HepG2 (cell line): ENCODE results near the gene TXNDC9. TPM values are rescaled to one million over a fixed set of nuclear protein-coding genes. Genes with fewer than 3 reads are reported as not detected.

ENCODE experiments used
- CBFB ChIP-seq: sonication (generic); formaldehyde crosslinking; IDR thresholded peaks from 2 replicates; pipeline ENCODE4 v1.4.0; 2020; ENCODE audit warnings: missing genetic modification reagents
- DPF2 ChIP-seq: sonication (generic); formaldehyde crosslinking; IDR thresholded peaks from 2 replicates; pipeline ENCODE4 v1.4.0; 2020; ENCODE audit warnings: mild to moderate bottlenecking, low read depth, missing genetic modification reagents, borderline replicate concordance
- ETV5 ChIP-seq: IDR thresholded peaks from 2 replicates; pipeline ENCODE4 v1.6.1; 2018; ENCODE audit warnings: missing biosample characterization, missing genetic modification reagents, inconsistent platforms, borderline replicate concordance
- FOXA3 ChIP-seq: IDR thresholded peaks from 2 replicates; pipeline ENCODE4 v1.6.1; 2016; ENCODE audit warnings: missing genetic modification reagents, missing compliant biosample characterization
- HNF4A ChIP-seq: sonication (generic); formaldehyde crosslinking; IDR thresholded peaks from 2 replicates; pipeline ENCODE4 v1.4.0; 2020; ENCODE audit warnings: missing genetic modification reagents
- NCOA2 ChIP-seq: sonication (generic); formaldehyde crosslinking; IDR thresholded peaks from 2 replicates; pipeline ENCODE4 v1.8.0; 2022; ENCODE audit warnings: inconsistent platforms
- NONO ChIP-seq, 2 experiments: fragments of 450-650 bp in 1 of 2; sonication (generic) in 1 of 2; formaldehyde crosslinking in 1 of 2; IDR thresholded peaks in 1 of 2; conservative IDR thresholded peaks in 1 of 2; 2 replicates each; pipeline versions ENCODE4 v1.6.1 to v1.8.0; 2017 to 2022; ENCODE audit warnings: mild to moderate bottlenecking in 1 of 2, missing genetic modification reagents in 1 of 2, moderate library complexity in 1 of 2
- NPAS2 ChIP-seq: sonication (generic); formaldehyde crosslinking; IDR thresholded peaks from 2 replicates; pipeline ENCODE4 v1.8.0; 2022; ENCODE audit warnings: mild to moderate bottlenecking, missing genetic modification reagents, borderline replicate concordance
- ONECUT2 ChIP-seq: sonication (generic); formaldehyde crosslinking; IDR thresholded peaks from 2 replicates; pipeline ENCODE4 v1.4.0; 2020; ENCODE audit warnings: missing genetic modification reagents
- POLR2AphosphoS2 ChIP-seq: IDR thresholded peaks from 2 replicates; pipeline ENCODE4 v1.6.1; 2011; ENCODE audit warnings: low read depth, low read length, improper control_type of control experiment
- RFXAP ChIP-seq: sonication (generic); formaldehyde crosslinking; IDR thresholded peaks from 2 replicates; pipeline ENCODE4 v1.4.0; 2020; ENCODE audit warnings: missing genetic modification reagents, borderline replicate concordance
- SAP130 ChIP-seq: IDR thresholded peaks from 2 replicates; pipeline ENCODE4 v1.6.1; 2016; ENCODE audit warnings: low read depth
- SNAI1 ChIP-seq: sonication (generic); formaldehyde crosslinking; IDR thresholded peaks from 2 replicates; pipeline ENCODE4 v1.5.0; 2020; ENCODE audit warnings: mild to moderate bottlenecking, missing genetic modification reagents, borderline replicate concordance
- XRCC5 ChIP-seq: fragments of 200-400 bp; formaldehyde crosslinking; optimal IDR thresholded peaks from 2 replicates; pipeline ENCODE3; 2017; ENCODE audit warnings: mild to moderate bottlenecking, low read length
- ZEB1 ChIP-seq: IDR thresholded peaks from 2 replicates; pipeline ENCODE4 v1.6.1; 2012; ENCODE audit warnings: mild to moderate bottlenecking, low read depth, inconsistent platforms; ENCODE audit not compliant: insufficient replicate concordance
- ZFP1 ChIP-seq: IDR thresholded peaks from 2 replicates; pipeline ENCODE4 v1.6.1; 2016
- ZFX ChIP-seq: sonication (generic); formaldehyde crosslinking; IDR thresholded peaks from 2 replicates; pipeline ENCODE4 v1.4.0; 2020; ENCODE audit warnings: mild to moderate bottlenecking, low read depth, missing genetic modification reagents, moderate library complexity
- ZMYM4 ChIP-seq: sonication (generic); formaldehyde crosslinking; IDR thresholded peaks from 2 replicates; pipeline ENCODE4 v1.8.1; 2023; ENCODE audit warnings: mild to moderate bottlenecking, missing genetic modification reagents
- ZNF652 ChIP-seq: IDR thresholded peaks from 2 replicates; pipeline ENCODE4 v1.6.1; 2016; ENCODE audit warnings: low read depth, borderline replicate concordance
- ZNF749 ChIP-seq: sonication (generic); formaldehyde crosslinking; IDR thresholded peaks from 2 replicates; pipeline ENCODE4 v1.8.0; 2022; ENCODE audit warnings: mild to moderate bottlenecking, missing genetic modification reagents, moderate library complexity, borderline replicate concordance
- polyA plus RNA-seq, 8 experiments: library from polyadenylated mRNA; depleted of rRNA in 3 of 8; stranded (reverse) in 7 of 8; unstranded in 1 of 8; fragments of >200 nt; fragmentation: Illumina TruSeq in 4 of 8; extraction: Trizol in 4 of 8; gene quantifications; 2 replicates each; pipeline versions ENCODE4 v1.2.1 to v1.2.3, GENCODE V29; 2011 to 2016; ENCODE audit warnings: low read depth in 4 of 8, missing spikeins in 1 of 8, mixed read lengths in 1 of 8; ENCODE audit not compliant: insufficient read depth in 1 of 8
- total RNA-seq, 5 experiments: library from RNA; depleted of rRNA; stranded (reverse); fragments of >200 nt; fragmentation: Illumina TruSeq; extraction: Trizol; gene quantifications; 2 replicates each; pipeline ENCODE4 v1.2.3, GENCODE V29; 2016; ENCODE audit warnings: low read depth in 1 of 5
- TF ChIP-seq, protein P1 (sequence below): IDR thresholded peaks from 2 replicates; pipeline ENCODE4 v1.6.1; 2016; ENCODE audit warnings: control low read depth
- TF ChIP-seq, protein P2 (sequence below): sonication (generic); formaldehyde crosslinking; IDR thresholded peaks from 2 replicates; pipeline ENCODE4 v1.8.0; 2022; ENCODE audit warnings: missing genetic modification reagents, mild to moderate bottlenecking, borderline replicate concordance
- TF ChIP-seq, protein P3 (sequence below): sonication (generic); formaldehyde crosslinking; IDR thresholded peaks from 2 replicates; pipeline ENCODE4 v1.8.1; 2023; ENCODE audit warnings: missing genetic modification reagents, inconsistent platforms, borderline replicate concordance
- TF ChIP-seq, protein P4 (sequence below): sonication (generic); formaldehyde crosslinking; IDR thresholded peaks from 2 replicates; pipeline ENCODE4 v1.4.0; 2020; ENCODE audit warnings: missing genetic modification reagents
- TF ChIP-seq, protein P5 (sequence below): sonication (generic); formaldehyde crosslinking; IDR thresholded peaks from 2 replicates; pipeline ENCODE4 v1.4.0; 2020; ENCODE audit warnings: low read depth, mild to moderate bottlenecking, missing genetic modification reagents

TXNDC9 gene
- total and polyA plus RNA-seq, 2 of the 13 experiments (the other 11 are each of a cell fraction or from before 2014, with no cell fraction given): 35.2 to 94.6 TPM

DNA sequence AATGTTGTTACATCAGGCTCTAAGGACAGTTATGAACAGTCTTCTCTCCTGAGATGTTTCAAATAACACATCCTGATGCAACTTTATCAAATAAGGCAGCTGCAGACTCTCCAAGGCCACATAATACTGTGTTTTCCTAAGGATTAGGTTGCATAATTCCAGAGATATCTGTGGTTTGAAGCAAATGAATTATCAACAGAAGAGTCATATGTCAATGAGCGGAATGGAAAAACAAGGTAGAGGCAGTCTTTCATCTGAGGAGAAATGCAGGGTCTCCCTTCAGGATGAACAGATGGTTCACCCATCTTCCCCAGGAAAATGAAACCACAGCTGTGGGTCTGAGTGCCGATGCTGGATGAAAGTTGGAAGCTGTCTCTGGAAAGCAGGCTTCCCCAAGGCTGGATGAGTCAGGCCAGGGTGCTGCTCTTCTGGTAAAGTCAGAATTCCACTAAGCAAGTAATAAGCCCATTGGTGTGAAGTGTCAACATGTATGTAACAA lies 57.3 kb downstream of the TXNDC9 start (continued):
- TF ChIP-seq, protein P1, sequence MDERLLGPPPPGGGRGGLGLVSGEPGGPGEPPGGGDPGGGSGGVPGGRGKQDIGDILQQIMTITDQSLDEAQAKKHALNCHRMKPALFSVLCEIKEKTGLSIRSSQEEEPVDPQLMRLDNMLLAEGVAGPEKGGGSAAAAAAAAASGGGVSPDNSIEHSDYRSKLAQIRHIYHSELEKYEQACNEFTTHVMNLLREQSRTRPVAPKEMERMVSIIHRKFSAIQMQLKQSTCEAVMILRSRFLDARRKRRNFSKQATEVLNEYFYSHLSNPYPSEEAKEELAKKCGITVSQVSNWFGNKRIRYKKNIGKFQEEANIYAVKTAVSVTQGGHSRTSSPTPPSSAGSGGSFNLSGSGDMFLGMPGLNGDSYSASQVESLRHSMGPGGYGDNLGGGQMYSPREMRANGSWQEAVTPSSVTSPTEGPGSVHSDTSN (CRISPR knock-in tag): no peak
- TF ChIP-seq, protein P2, sequence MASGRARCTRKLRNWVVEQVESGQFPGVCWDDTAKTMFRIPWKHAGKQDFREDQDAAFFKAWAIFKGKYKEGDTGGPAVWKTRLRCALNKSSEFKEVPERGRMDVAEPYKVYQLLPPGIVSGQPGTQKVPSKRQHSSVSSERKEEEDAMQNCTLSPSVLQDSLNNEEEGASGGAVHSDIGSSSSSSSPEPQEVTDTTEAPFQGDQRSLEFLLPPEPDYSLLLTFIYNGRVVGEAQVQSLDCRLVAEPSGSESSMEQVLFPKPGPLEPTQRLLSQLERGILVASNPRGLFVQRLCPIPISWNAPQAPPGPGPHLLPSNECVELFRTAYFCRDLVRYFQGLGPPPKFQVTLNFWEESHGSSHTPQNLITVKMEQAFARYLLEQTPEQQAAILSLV: no peak
- TF ChIP-seq ETV5 (CRISPR knock-in tag) (peak; percentile 53; the same call in 1 of the 2 replicates), ZNF749 (CRISPR knock-in tag) (peak; percentile 51; the same call in 1 of the 2 replicates), XRCC5 (peak; percentile 60), ZNF652 (CRISPR knock-in tag) (0 out of 2 replicates have a peak, but pooled peaks have one; percentile 12), POLR2AphosphoS2 (no peak), ZMYM4 (peak; percentile 81), ZFX (CRISPR knock-in tag) (peak; percentile 20; the same call in 1 of the 2 replicates), SAP130 (CRISPR knock-in tag) (peak; percentile 93), HNF4A (peak; percentile 76), CBFB (CRISPR knock-in tag) (peak; percentile 100), NCOA2 (peak; percentile 99), RFXAP (0 out of 2 replicates have a peak, but pooled peaks have one; percentile 15), ONECUT2 (CRISPR knock-in tag) (peak; percentile 70), NPAS2 (CRISPR knock-in tag) (no peak), ZFP1 (CRISPR knock-in tag) (peak; percentile 95), ZEB1 (peak; percentile 72), NONO (IDR thresholded peaks at IDR 0.05) (no peak), NONO (CRISPR knock-in tag; conservative IDR thresholded peaks at IDR 0.05) (no peak; the same call in 1 of the 2 replicates), FOXA3 (CRISPR knock-in tag) (peak; percentile 99), DPF2 (CRISPR knock-in tag) (peak; percentile 96), SNAI1 (CRISPR knock-in tag) (0 out of 2 replicates have a peak, but pooled peaks have one; percentile 66)
- TF ChIP-seq, protein P3, sequence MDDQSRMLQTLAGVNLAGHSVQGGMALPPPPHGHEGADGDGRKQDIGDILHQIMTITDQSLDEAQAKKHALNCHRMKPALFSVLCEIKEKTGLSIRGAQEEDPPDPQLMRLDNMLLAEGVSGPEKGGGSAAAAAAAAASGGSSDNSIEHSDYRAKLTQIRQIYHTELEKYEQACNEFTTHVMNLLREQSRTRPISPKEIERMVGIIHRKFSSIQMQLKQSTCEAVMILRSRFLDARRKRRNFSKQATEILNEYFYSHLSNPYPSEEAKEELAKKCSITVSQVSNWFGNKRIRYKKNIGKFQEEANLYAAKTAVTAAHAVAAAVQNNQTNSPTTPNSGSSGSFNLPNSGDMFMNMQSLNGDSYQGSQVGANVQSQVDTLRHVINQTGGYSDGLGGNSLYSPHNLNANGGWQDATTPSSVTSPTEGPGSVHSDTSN (CRISPR knock-in tag): no peak
- TF ChIP-seq, protein P4, sequence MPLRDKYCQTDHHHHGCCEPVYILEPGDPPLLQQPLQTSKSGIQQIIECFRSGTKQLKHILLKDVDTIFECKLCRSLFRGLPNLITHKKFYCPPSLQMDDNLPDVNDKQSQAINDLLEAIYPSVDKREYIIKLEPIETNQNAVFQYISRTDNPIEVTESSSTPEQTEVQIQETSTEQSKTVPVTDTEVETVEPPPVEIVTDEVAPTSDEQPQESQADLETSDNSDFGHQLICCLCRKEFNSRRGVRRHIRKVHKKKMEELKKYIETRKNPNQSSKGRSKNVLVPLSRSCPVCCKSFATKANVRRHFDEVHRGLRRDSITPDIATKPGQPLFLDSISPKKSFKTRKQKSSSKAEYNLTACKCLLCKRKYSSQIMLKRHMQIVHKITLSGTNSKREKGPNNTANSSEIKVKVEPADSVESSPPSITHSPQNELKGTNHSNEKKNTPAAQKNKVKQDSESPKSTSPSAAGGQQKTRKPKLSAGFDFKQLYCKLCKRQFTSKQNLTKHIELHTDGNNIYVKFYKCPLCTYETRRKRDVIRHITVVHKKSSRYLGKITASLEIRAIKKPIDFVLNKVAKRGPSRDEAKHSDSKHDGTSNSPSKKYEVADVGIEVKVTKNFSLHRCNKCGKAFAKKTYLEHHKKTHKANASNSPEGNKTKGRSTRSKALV (CRISPR knock-in tag): 0 out of 2 replicates have a peak, but pooled peaks have one; percentile 51
- TF ChIP-seq, protein P5, sequence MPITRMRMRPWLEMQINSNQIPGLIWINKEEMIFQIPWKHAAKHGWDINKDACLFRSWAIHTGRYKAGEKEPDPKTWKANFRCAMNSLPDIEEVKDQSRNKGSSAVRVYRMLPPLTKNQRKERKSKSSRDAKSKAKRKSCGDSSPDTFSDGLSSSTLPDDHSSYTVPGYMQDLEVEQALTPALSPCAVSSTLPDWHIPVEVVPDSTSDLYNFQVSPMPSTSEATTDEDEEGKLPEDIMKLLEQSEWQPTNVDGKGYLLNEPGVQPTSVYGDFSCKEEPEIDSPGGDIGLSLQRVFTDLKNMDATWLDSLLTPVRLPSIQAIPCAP (CRISPR knock-in tag): 0 out of 2 replicates have a peak, but pooled peaks have one; percentile 53
